ENCODE results near the gene NUMBL. TPM values are rescaled to one million over a fixed set of nuclear protein-coding genes. Genes with fewer than 3 reads are reported as not detected.

Gene NUMBL
- total and polyA plus RNA-seq, 2 experiments from 2014 or later = 15.7 to 32.1 TPM

- WGBS (ENCODE audit: low lambda C conversion rate, missing lambda C conversion rate) = 96% methylated on average over 17 of the region's 17 CpGs
These were observed 73.5 kb downstream of the NUMBL start for GRCh38 chr19:40616941-40617340.

GRCh38 chr19:40616178-40616577, 74.3 kb downstream of the NUMBL start:
- Histone ChIP-seq H3K9me3 (ENCODE audit: low read depth) (no peaks in the 10 kb centered on the region), H2AFZ (no peak overlapping the region), H3K4me3 (no peak overlapping the region), H3K27me3 (no peaks in the 10 kb centered on the region), H4K20me1 (ENCODE audit: insufficient read depth, poor library complexity, severe bottlenecking) (no peaks in the 10 kb centered on the region), H3K79me2 (peaks cover 4% of the 10 kb centered on the region), H3K9me2 (replicated peaks; ENCODE audit: insufficient read depth) (no peaks in the 10 kb centered on the region), H3K4me2 (no peak overlapping the region), H3K4me1 (ENCODE audit: insufficient read depth) (no peaks in the 10 kb centered on the region), H3K36me3 (replicated peaks; ENCODE audit: insufficient read depth, low read depth) (no peaks in the 10 kb centered on the region), H3K27ac (no peak overlapping the region)
- TF ChIP-seq EZH2phosphoT487 (IDR thresholded peaks at IDR 0.05; ENCODE audit: low read depth, severe bottlenecking, unreplicated experiment) (no peak), EZH2 (IDR thresholded peaks at IDR 0.05; ENCODE audit: borderline replicate concordance) (no peak)
- TF ChIP-seq, protein P1, sequence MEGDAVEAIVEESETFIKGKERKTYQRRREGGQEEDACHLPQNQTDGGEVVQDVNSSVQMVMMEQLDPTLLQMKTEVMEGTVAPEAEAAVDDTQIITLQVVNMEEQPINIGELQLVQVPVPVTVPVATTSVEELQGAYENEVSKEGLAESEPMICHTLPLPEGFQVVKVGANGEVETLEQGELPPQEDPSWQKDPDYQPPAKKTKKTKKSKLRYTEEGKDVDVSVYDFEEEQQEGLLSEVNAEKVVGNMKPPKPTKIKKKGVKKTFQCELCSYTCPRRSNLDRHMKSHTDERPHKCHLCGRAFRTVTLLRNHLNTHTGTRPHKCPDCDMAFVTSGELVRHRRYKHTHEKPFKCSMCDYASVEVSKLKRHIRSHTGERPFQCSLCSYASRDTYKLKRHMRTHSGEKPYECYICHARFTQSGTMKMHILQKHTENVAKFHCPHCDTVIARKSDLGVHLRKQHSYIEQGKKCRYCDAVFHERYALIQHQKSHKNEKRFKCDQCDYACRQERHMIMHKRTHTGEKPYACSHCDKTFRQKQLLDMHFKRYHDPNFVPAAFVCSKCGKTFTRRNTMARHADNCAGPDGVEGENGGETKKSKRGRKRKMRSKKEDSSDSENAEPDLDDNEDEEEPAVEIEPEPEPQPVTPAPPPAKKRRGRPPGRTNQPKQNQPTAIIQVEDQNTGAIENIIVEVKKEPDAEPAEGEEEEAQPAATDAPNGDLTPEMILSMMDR (IDR thresholded peaks at IDR 0.05; ENCODE audit: poor library complexity) = no peak
- no peak for DNase-seq (ENCODE audit: low spot score)
- WGBS (ENCODE audit: low lambda C conversion rate, missing lambda C conversion rate) = 81% methylated on average over 5 of the region's 5 CpGs

More at GRCh38 chr19:40616941-40617340, 73.5 kb downstream of the NUMBL start:
- no peaks in the 10 kb centered on the region for H3K9me3 ChIP-seq (ENCODE audit: low read depth)
- no peaks in the 10 kb centered on the region for H3K27me3 ChIP-seq
- no peak overlapping the region for H3K4me3 ChIP-seq
- H3K27ac ChIP-seq = no peak overlapping the region
- no peaks in the 10 kb centered on the region for H3K36me3 ChIP-seq (replicated peaks; ENCODE audit: insufficient read depth, low read depth)
- H4K20me1 ChIP-seq (ENCODE audit: insufficient read depth, poor library complexity, severe bottlenecking) = no peaks in the 10 kb centered on the region
- TF ChIP-seq, protein P1 (IDR thresholded peaks at IDR 0.05; ENCODE audit: poor library complexity) = no peak
- TF ChIP-seq EZH2phosphoT487 (IDR thresholded peaks at IDR 0.05; ENCODE audit: low read depth, severe bottlenecking, unreplicated experiment) = no peak
- no peak for TF ChIP-seq EZH2 (IDR thresholded peaks at IDR 0.05; ENCODE audit: borderline replicate concordance)
- H3K4me1 ChIP-seq (ENCODE audit: insufficient read depth) = no peaks in the 10 kb centered on the region
- H3K9me2 ChIP-seq (replicated peaks; ENCODE audit: insufficient read depth) = no peaks in the 10 kb centered on the region
- H2AFZ ChIP-seq = no peak overlapping the region
- no peak overlapping the region for H3K4me2 ChIP-seq
- DNase-seq (ENCODE audit: low spot score) = no peak
- peaks cover 4% of the 10 kb centered on the region for H3K79me2 ChIP-seq

Small RNA genes within 50 kb of the gene (small RNA-seq; reads per million reads assigned to genes)
- gene RNU6-195P = not detected

Other genes with a start within 250 kb of the NUMBL start
- 36.4 and 40.4 TPM in 2 replicates for gene SERTAD3, start 246.3 kb downstream of the NUMBL start, total RNA-seq
- gene SERTAD3, start 246.3 kb downstream of the NUMBL start, polyA plus RNA-seq = 62.2 and 64.0 TPM in 2 replicates
- 114 and 116 TPM in 2 replicates for gene BLVRB, start 224.9 kb downstream of the NUMBL start, total RNA-seq
- gene BLVRB, start 224.9 kb downstream of the NUMBL start, polyA plus RNA-seq = 146 and 157 TPM in 2 replicates
- gene SPTBN4, start 223.7 kb downstream of the NUMBL start, total RNA-seq = 0.28 and 0.67 TPM in 2 replicates
- gene SPTBN4, start 223.7 kb downstream of the NUMBL start, polyA plus RNA-seq = 0.66 and 1.3 TPM in 2 replicates
- 22.6 and 44.6 TPM in 2 replicates for gene SHKBP1, start 113.8 kb downstream of the NUMBL start, total RNA-seq
- gene SHKBP1, start 113.8 kb downstream of the NUMBL start, polyA plus RNA-seq = 81.3 and 83.6 TPM in 2 replicates
- 45.6 and 50.2 TPM in 2 replicates for gene LTBP4, start 89.3 kb downstream of the NUMBL start, total RNA-seq
- 163 and 185 TPM in 2 replicates for gene LTBP4, start 89.3 kb downstream of the NUMBL start, polyA plus RNA-seq
- gene COQ8B, start 26.2 kb upstream of the NUMBL start, total RNA-seq = 46.2 and 49.2 TPM in 2 replicates
- 40.2 and 40.7 TPM in 2 replicates for gene COQ8B, start 26.2 kb upstream of the NUMBL start, polyA plus RNA-seq
- 52.3 and 52.9 TPM in 2 replicates for gene ITPKC, start 26.5 kb upstream of the NUMBL start, total RNA-seq
- gene ITPKC, start 26.5 kb upstream of the NUMBL start, polyA plus RNA-seq = 67.6 and 75.8 TPM in 2 replicates
- gene ACTMAP, start 59.8 kb upstream of the NUMBL start, total RNA-seq = 3.2 and 3.8 TPM in 2 replicates
- 14.8 and 19.1 TPM in 2 replicates for gene ACTMAP, start 59.8 kb upstream of the NUMBL start, polyA plus RNA-seq
- gene SNRPA, start 60.6 kb upstream of the NUMBL start, total RNA-seq = 25.1 and 33.2 TPM in 2 replicates
- gene SNRPA, start 60.6 kb upstream of the NUMBL start, polyA plus RNA-seq = 86.9 and 95.0 TPM in 2 replicates
- 0.88 TPM in 1 of 2 replicates, not detected in the other for gene MIA, start 84.9 kb upstream of the NUMBL start, total RNA-seq
- 0.86 and 2.0 TPM in 2 replicates for gene MIA, start 84.9 kb upstream of the NUMBL start, polyA plus RNA-seq
- gene RAB4B, start 87.6 kb upstream of the NUMBL start, total RNA-seq = 20.2 and 29.1 TPM in 2 replicates
- gene RAB4B, start 87.6 kb upstream of the NUMBL start, polyA plus RNA-seq = 49.3 and 60.8 TPM in 2 replicates
- 84.4 and 88.4 TPM in 2 replicates for gene EGLN2, start 108.5 kb upstream of the NUMBL start, total RNA-seq
- 119 and 121 TPM in 2 replicates for gene EGLN2, start 108.5 kb upstream of the NUMBL start, polyA plus RNA-seq
- gene CYP2A6, start 159.8 kb upstream of the NUMBL start, total RNA-seq = 1.1 and 1.4 TPM in 2 replicates
- gene CYP2A6, start 159.8 kb upstream of the NUMBL start, polyA plus RNA-seq = 0.50 and 1.7 TPM in 2 replicates
- not detected in 2 replicates for gene CYP2A7, start 191.6 kb upstream of the NUMBL start, total RNA-seq
- not detected in 2 replicates for gene CYP2A7, start 191.6 kb upstream of the NUMBL start, polyA plus RNA-seq